ENCODE data around the gene MARK4. TPM values are rescaled to one million over a fixed set of nuclear protein-coding genes. Genes with fewer than 3 reads are reported as not detected.
A peak's percentile ranks its signal among the peaks of the same experiment; 100 is the strongest.

MARK4 gene
- total RNA-seq, 4 donors from 2014 or later, result 6.4 to 19.6 (median 14.9) TPM

DNA sequence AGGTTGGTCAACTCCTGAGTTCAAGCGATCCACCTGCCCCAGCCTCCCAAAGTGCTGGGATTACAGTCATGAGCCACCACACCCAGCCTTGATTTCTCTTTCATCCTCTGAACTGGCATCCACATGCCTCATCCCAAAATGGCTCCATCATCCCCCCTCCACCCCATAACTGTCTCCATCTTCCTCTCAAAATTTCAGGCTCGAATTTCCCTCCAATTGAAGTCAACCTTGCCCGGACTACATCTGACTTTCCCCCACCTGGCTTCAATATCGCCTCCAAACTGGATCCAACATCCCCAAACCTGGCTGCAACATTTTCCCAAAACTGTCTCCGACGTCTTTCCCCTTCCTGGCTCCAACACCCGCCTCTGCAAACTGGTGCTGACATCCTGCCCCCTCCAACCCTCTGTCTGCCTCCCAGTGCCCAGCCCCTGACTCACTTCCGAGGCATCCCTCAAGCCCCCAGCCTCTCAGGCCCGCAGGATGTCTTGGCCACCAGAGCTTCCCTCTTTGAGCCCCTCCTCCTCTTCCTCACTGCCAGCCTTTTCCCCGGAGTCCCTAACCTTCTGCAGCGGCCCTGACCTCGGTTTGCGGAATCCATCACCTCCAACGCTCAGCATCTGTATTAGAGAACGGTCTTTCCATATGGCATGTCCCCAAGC lies 6.8 kb upstream of the MARK4 start:
- DNase-seq, result no peak
- Histone ChIP-seq H3K4me1 (peaks cover 0 to 17% (median 4%) of the 10 kb centered on the region in 3 donors), H3K27ac (peak overlapping the region in 1 of 4 donors; percentile 65), H3K9me3 (no peaks in the 10 kb centered on the region), H3K36me3 (no peaks in the 10 kb centered on the region), H3K4me3 (peak overlapping the region in 3 of 4 donors; percentile 16 to 28 (median 20)), H3K27me3 (peaks cover 0 to 12% (median 0%) of the 10 kb centered on the region in 4 donors)
- TF ChIP-seq, protein P1, sequence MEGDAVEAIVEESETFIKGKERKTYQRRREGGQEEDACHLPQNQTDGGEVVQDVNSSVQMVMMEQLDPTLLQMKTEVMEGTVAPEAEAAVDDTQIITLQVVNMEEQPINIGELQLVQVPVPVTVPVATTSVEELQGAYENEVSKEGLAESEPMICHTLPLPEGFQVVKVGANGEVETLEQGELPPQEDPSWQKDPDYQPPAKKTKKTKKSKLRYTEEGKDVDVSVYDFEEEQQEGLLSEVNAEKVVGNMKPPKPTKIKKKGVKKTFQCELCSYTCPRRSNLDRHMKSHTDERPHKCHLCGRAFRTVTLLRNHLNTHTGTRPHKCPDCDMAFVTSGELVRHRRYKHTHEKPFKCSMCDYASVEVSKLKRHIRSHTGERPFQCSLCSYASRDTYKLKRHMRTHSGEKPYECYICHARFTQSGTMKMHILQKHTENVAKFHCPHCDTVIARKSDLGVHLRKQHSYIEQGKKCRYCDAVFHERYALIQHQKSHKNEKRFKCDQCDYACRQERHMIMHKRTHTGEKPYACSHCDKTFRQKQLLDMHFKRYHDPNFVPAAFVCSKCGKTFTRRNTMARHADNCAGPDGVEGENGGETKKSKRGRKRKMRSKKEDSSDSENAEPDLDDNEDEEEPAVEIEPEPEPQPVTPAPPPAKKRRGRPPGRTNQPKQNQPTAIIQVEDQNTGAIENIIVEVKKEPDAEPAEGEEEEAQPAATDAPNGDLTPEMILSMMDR (IDR thresholded peaks at IDR 0.05), result no peak
- TF ChIP-seq POLR2A (IDR thresholded peaks at IDR 0.05), result no peak
- WGBS, 2 donors, result 65 to 71% methylated on average over 15 of the region's 15 CpGs
- intact Hi-C loops (cut with DNase I), result no loop called here

DNA sequence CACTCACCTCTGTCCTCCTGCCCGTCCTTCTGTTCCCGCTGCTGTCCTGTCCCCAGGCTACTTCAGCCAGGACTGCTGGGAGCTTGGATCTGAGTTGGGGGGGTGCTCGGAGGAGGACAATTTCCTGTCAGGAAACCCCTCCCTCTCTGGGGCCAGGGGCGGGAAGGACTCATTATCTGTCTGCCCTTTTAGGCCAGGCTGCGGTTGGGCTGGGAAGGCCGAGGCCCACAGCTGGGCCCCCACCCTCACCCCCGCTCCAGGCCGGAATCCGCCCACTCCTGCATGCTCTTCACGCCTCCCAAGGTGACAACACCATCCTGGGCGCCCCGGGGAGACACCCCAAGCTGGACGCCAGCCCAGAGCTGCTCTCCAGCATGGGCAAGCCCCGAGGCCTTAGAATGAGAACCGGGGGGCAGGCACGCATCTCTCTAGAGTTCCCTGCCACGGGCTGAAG lies 5.7 kb upstream of the MARK4 start, which contains the start of gene EXOC3L2:
Gene EXOC3L2 (minus strand): TSS at position 74 of the 454 bp plus-strand sequence. CDS start 6,362 bp downstream, outside the sequence.
- H3K27me3 ChIP-seq, result peaks cover 0 to 12% (median 0%) of the 10 kb centered on the region in 4 donors
- H3K36me3 ChIP-seq, result no peaks in the 10 kb centered on the region
- peak within 1 kb of the TSS in 2 of 4 donors; percentile 44 to 65 for H3K27ac ChIP-seq
- DNase-seq, result no peak
- H3K9me3 ChIP-seq, result no peaks in the 10 kb centered on the region
- TF ChIP-seq, protein P1 (IDR thresholded peaks at IDR 0.05), result no peak
- no peak for TF ChIP-seq POLR2A (IDR thresholded peaks at IDR 0.05)
- peaks cover 3 to 23% (median 9%) of the 10 kb centered on the region in 3 donors for H3K4me1 ChIP-seq
- intact Hi-C loops (cut with DNase I), result no loop called here
- peak within 1 kb of the TSS in 3 of 4 donors; percentile 16 to 28 (median 20) for H3K4me3 ChIP-seq
- WGBS, 2 donors, result 38 to 61% methylated on average over 4 to 5 of the region's 17 CpGs

DNA sequence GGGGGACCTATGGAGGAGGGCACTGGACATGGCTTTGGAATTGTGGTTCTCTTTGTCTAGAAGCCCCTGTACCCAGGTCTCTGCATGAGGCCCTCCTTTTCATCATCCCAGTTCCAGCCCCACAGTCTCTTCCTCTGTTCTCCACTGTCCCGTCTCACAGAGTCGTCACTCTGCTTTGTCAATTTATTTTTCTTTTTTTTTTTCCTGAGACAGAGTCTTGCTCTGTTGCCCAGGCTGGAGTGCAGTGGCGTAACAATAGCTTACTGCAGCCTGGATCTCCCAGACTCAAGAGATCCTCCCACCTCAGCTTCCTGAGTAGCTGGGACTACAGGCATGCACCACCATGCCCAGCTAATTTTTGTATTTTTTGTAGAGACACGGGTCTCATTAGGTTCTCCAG lies 5.2 kb upstream of the MARK4 start:
- intact Hi-C loops (cut with DNase I), result no loop called here
- no peak overlapping the region for H3K4me3 ChIP-seq

DNA sequence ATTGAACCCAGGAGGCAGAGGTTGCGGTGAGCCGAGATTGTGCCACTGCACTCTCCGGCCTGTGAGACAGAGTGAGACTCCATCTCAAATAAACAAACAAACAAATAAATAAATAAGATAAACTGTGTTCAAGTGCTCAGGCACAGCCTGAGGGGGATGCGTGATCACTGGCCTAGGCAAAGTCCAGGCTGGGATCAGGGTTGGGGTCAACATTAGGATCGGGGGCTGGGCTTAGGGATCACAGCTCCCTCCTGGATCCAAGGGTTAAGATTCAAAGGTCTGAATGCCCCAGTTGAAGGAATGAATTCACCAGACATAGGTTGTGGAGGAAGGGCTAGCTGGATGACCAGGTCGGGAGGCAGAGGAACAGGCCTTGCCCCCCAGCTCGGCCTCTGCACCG lies 3.9 kb upstream of the MARK4 start:
- H3K27ac ChIP-seq, result no peak overlapping the region
- no peak overlapping the region for H3K4me3 ChIP-seq
- peaks cover 12 to 34% (median 13%) of the 10 kb centered on the region in 3 donors for H3K4me1 ChIP-seq
- DNase-seq, result no peak
- H3K36me3 ChIP-seq, result no peaks in the 10 kb centered on the region
- peaks cover 0 to 12% (median 0%) of the 10 kb centered on the region in 4 donors for H3K27me3 ChIP-seq
- WGBS, 2 donors, result 94 to 98% methylated on average over 8 of the region's 8 CpGs
- H3K9me3 ChIP-seq, result no peaks in the 10 kb centered on the region
- TF ChIP-seq, protein P1 (IDR thresholded peaks at IDR 0.05), result no peak
- no peak for TF ChIP-seq POLR2A (IDR thresholded peaks at IDR 0.05)
- intact Hi-C loops (cut with DNase I), result no loop called here

More for the DNA sequence above, 5.2 kb upstream of the MARK4 start:
- Histone ChIP-seq H3K27ac (peak overlapping the region in 2 of 4 donors; percentile 44 to 65), H3K9me3 (no peaks in the 10 kb centered on the region), H3K4me1 (peaks cover 7 to 27% (median 12%) of the 10 kb centered on the region in 3 donors), H3K27me3 (peaks cover 0 to 12% (median 0%) of the 10 kb centered on the region in 4 donors), H3K36me3 (no peaks in the 10 kb centered on the region)
- WGBS, 2 donors, result 39 to 49% methylated on average over 4 of the region's 4 CpGs
- no peak for DNase-seq
- no peak for TF ChIP-seq POLR2A (IDR thresholded peaks at IDR 0.05)
- TF ChIP-seq, protein P1 (IDR thresholded peaks at IDR 0.05), result no peak

Measured in esophagus squamous epithelium (tissue), 5 donors.